HUES48 (cell line): ENCODE results near the gene TRMT10C.
"Not testable (repeated sequence)": the region's sequence is repeated elsewhere in the genome, so short reads cannot be mapped to it uniquely, and the experiment has no call there.

Source experiments
- H3K27ac ChIP-seq: one replicate; pipeline ENCODE4 v1.7.0; 2013; ENCODE audit warnings: low read depth, low read length, inconsistent platforms
- H3K27me3 ChIP-seq: 2 replicates; pipeline ENCODE4 v1.6.1; 2013; ENCODE audit warnings: mild to moderate bottlenecking, low read length; ENCODE audit not compliant: control insufficient read depth, insufficient read depth
- H3K36me3 ChIP-seq: 2 replicates; pipeline ENCODE4 v1.6.1; 2013; ENCODE audit warnings: low read length; ENCODE audit not compliant: control insufficient read depth, insufficient read depth
- H3K4me1 ChIP-seq: 2 replicates; pipeline ENCODE4 v1.6.1; 2013; ENCODE audit warnings: mild to moderate bottlenecking, low read length; ENCODE audit not compliant: control insufficient read depth, insufficient read depth
- H3K4me3 ChIP-seq: 2 replicates; pipeline ENCODE4 v1.5.1; 2013; ENCODE audit warnings: mild to moderate bottlenecking, low read depth, low read length
- H3K9ac ChIP-seq: 2 replicates; pipeline ENCODE4 v1.6.1; 2013; ENCODE audit warnings: mild to moderate bottlenecking, low read depth, low read length, moderate library complexity
- H3K9me3 ChIP-seq: 2 replicates; pipeline ENCODE4 v1.6.1; 2013; ENCODE audit warnings: low read length; ENCODE audit not compliant: control insufficient read depth, insufficient read depth

Gene TRMT10C

GRCh38 chr3:101549473-101549872 lies 12.2 kb upstream of the TRMT10C start:
- Histone ChIP-seq H3K4me3 (no peak overlapping the region), H3K4me1 (0 out of 2 replicates have a peak, but pooled peaks cover 2% of the 10 kb centered on the region), H3K27ac (no peak overlapping the region), H3K9me3 (peaks cover 16% of the 10 kb centered on the region), H3K27me3 (no peaks in the 10 kb centered on the region), H3K9ac (no peak overlapping the region), H3K36me3 (no peaks in the 10 kb centered on the region)

- not testable (repeated sequence) for H3K27ac ChIP-seq, H3K36me3 ChIP-seq, H3K9ac ChIP-seq, H3K4me3 ChIP-seq, H3K27me3 ChIP-seq
- peaks cover 18% of the 10 kb centered on the region for H3K9me3 ChIP-seq
- H3K4me1 ChIP-seq: peaks cover 11% of the 10 kb centered on the region
Measured at GRCh38 chr3:101551359-101552081, 10.1 kb upstream of the TRMT10C start.

GRCh38 chr3:101553381-101553780 lies 8.3 kb upstream of the TRMT10C start:
- H3K27me3 ChIP-seq, H3K27ac ChIP-seq, H3K9ac ChIP-seq, H3K36me3 ChIP-seq, H3K4me3 ChIP-seq: not testable (repeated sequence)
- H3K4me1 ChIP-seq: peaks cover 13% of the 10 kb centered on the region
- H3K9me3 ChIP-seq: peaks cover 16% of the 10 kb centered on the region

GRCh38 chr3:101556064-101556463 lies 5.6 kb upstream of the TRMT10C start:
- Histone ChIP-seq H3K27me3 (no peaks in the 10 kb centered on the region), H3K4me1 (peaks cover 11% of the 10 kb centered on the region), H3K4me3 (no peak overlapping the region), H3K9me3 (peaks cover 10% of the 10 kb centered on the region; the same call in 1 of the 2 replicates), H3K27ac (no peak overlapping the region), H3K9ac (no peak overlapping the region), H3K36me3 (no peaks in the 10 kb centered on the region)

- Histone ChIP-seq H3K4me3 (no peak overlapping the region), H3K9me3 (no peaks in the 10 kb centered on the region), H3K27me3 (no peaks in the 10 kb centered on the region), H3K4me1 (peaks cover 2% of the 10 kb centered on the region; the same call in 1 of the 2 replicates), H3K27ac (no peak overlapping the region), H3K9ac (no peak overlapping the region), H3K36me3 (peaks cover 37% of the 10 kb centered on the region)
Measured at GRCh38 chr3:101567528-101568317, 6.1 kb downstream of the TRMT10C start.

GRCh38 chr3:101571028-101571895 lies 9.6 kb downstream of the TRMT10C start:
- H3K4me1 ChIP-seq: peaks cover 13% of the 10 kb centered on the region; the same call in 1 of the 2 replicates
- H3K9me3 ChIP-seq: no peaks in the 10 kb centered on the region
- H3K9ac ChIP-seq: no peak overlapping the region
- H3K36me3 ChIP-seq: peaks cover 8% of the 10 kb centered on the region
- H3K4me3 ChIP-seq: no peak overlapping the region
- no peak overlapping the region for H3K27ac ChIP-seq
- no peaks in the 10 kb centered on the region for H3K27me3 ChIP-seq

GRCh38 chr3:101573449-101574387 lies 12.1 kb downstream of the TRMT10C start, which contains the start of gene PCNP:
PCNP (plus strand) TSS chr3:101574180; CDS start chr3:101574216, 36 bp downstream.
- Histone ChIP-seq H3K4me1 (peaks cover 13% of the 10 kb centered on the region; the same call in 1 of the 2 replicates), H3K9me3 (no peaks in the 10 kb centered on the region), H3K27ac (peak within 1 kb of the TSS; percentile 92), H3K36me3 (peaks cover 19% of the 10 kb centered on the region), H3K9ac (peak within 1 kb of the TSS; percentile 99), H3K27me3 (no peaks in the 10 kb centered on the region), H3K4me3 (peak within 1 kb of the TSS; percentile 82)

GRCh38 chr3:101574388-101575112 lies 12.9 kb downstream of the TRMT10C start:
- H3K9ac ChIP-seq: peak overlapping the region; percentile 99
- no peaks in the 10 kb centered on the region for H3K27me3 ChIP-seq
- peak overlapping the region; percentile 82 for H3K4me3 ChIP-seq
- no peaks in the 10 kb centered on the region for H3K9me3 ChIP-seq
- H3K36me3 ChIP-seq: peaks cover 28% of the 10 kb centered on the region
- H3K4me1 ChIP-seq: peaks cover 13% of the 10 kb centered on the region; the same call in 1 of the 2 replicates
- peak overlapping the region; percentile 92 for H3K27ac ChIP-seq

- Histone ChIP-seq H3K4me3 (no peak overlapping the region), H3K27me3 (no peaks in the 10 kb centered on the region), H3K4me1 (peaks cover 13% of the 10 kb centered on the region; the same call in 1 of the 2 replicates), H3K9me3 (no peaks in the 10 kb centered on the region), H3K9ac (no peak overlapping the region), H3K36me3 (peaks cover 42% of the 10 kb centered on the region), H3K27ac (no peak overlapping the region)
Measured at GRCh38 chr3:101577286-101577685, 15.6 kb downstream of the TRMT10C start.
